ENCODE data around the gene ASRGL1.

The ASRGL1 gene

GRCh38 chr11:62394825-62395538 is 57.7 kb downstream of the ASRGL1 start:
- no peak for FAIRE-seq

DNA sequence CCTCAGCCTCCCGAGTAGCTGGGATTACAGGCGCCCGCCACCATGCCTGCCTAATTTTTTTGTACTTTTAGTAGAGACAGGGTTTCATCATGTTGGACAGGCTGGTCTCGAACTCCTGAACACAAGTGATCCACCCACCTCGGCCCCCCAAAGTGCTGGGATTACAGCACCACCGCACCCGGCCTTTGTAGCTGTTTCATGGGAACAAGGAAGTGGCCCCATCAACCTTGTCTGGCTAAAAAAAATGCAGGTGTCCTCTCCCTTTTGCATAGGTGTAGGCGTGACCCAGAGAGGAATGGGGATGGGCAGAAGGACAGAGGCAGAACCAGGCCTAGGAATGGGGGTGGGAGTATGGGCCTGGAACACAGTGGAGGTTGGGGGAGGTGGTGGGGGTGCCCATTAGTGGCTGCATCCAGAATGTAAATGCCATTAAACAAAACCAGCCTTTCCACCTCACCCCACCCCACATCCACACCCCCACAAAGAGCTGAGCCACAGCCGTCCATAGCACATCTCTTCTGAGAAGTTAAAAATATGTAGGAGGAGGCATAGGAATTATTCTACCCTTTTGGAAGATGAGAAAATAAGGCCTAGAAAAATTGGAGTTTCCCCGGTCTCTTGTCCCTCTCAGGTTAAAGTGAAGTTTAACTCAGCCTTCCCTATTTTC is 58.8 kb downstream of the ASRGL1 start:
- no peak for FAIRE-seq

DNA sequence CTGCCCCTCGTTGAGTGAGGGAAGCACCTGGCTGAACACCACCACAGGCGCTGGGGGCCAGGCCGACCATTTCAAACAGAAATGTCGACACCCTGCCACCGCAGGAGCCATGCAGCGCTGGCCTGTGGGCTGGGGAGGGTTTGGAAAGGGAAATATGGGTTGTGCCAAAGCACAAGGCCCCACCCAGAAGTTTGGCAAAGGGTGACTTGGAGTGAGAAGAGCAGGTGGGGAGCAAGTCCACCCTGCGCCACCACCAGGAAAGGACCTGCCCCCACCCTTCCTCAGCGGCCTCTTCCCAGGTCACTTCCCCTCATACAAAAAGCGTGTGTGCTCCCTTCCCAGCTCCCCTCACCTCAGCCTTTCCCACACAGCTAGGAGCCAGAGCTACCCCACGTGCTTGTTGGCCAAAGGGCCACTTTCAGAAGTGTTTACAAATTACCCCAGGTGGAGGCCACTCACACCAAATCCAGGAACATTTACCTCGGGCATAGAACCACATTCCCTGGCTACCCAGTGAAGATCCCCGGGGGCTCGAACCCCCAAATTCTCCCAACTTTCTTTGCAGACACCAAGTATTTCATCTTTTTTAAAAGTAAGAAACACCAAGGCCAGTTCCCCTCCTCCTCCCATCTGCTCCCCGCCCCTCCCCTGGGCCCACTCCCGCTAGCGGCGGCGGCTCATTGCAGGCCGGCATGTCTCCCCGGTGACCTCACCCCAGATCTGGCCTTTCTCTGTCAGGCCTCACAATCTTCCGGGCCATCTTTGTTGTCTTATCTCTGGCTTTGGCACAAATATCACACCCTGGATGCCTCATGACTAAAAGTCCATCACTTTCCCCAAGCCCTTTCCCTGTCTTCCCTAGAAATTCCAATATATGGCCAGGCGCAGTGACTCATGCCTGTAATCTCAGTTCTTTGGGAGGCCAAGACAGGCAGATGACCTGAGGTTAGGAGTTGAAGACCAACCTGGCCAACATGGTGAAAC is 61.1 kb downstream of the ASRGL1 start:
- FAIRE-seq = no peak

DNA sequence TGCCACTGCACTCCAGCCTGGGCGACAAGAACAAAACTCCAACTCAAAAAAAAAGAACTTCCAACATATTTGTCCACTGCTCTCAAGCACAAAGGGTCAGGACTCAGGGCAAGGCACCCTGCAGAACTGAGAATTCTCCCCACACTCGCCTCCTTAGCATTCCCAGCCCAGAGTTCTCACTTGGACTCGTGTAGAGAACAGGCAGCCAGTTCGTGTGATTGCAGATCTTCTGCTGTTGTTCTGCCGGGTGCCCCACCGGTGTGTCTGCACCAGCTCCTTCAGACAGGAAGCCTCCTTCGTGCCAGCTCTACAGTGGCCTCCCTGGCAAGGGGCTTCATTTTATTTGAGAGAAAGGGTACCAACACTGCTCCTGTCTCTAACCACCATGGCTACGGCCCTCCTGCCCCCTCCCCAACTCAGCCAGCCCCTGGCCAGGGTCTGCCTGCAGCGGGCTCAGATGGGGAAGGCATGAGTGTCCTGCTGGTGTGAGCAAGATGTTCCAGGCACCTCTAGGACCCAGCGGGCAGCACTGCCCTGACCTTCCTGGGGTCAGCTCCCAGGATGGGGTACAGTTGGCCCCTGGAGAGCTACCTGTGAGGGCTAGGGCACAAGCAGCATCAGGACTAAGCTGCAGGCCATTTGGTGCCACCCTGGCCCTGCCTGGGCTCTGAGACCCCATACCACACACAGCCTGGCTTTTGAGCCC is 62.1 kb downstream of the ASRGL1 start:
- no peak for FAIRE-seq

DNA sequence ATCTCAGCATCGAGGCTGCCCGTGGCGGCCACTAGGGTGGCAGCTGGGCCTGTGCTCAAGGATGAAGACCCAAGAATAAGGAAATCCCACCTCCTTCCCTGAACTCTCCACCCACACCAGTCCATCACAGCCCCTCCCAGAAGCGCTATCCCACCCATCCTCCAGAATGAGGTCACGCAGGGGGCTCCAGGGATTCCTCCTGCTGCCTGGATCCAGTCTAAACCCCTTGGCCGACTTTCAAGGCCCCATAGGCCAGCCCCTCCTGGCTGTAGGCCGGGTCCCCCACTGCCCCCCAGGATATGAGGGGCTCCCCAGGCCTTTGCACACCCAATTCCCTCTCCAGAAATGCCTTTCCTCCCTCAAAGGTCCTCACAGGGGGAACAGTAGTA is 62.6 kb downstream of the ASRGL1 start:
- no peak for FAIRE-seq

DNA sequence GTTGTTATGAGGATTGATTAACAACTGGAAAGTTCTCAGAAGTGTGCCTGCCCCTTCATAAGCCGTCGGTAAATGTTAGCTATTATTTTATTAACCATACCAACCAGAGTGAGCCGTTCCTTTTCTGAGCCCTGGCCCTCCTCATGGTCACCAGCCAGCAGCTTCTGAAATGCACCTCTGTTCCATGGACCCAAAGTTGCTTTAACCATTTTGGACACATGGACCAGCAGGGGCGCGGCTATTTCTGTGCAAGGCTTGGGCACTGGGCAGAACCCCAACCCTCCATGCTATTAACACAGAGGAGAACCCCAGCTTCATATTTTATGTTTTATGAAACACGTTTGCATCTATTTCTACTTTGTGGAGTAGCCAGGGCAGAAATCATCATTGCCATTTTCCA is 63.0 kb downstream of the ASRGL1 start:
- FAIRE-seq = no peak

DNA sequence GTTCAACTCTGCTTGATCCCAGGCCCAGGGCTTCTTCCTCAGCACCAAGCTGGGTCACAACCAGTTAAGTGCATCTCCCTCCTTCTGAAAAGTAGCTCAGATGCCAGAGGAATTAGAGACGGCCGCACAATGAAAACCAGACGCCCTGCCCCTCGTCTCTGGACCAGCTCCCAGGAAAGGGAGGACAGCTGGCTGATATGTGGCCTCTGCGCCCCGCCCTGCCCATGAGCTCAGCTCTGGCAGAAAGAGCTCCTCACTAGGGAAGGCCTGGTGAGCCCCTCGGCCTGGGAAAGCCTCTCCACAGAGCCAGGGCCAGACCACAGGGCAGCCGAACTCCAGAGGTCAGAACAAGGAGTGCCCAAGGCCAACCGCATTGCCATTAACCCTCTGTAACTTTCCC is 63.5 kb downstream of the ASRGL1 start:
- no peak for FAIRE-seq

DNA sequence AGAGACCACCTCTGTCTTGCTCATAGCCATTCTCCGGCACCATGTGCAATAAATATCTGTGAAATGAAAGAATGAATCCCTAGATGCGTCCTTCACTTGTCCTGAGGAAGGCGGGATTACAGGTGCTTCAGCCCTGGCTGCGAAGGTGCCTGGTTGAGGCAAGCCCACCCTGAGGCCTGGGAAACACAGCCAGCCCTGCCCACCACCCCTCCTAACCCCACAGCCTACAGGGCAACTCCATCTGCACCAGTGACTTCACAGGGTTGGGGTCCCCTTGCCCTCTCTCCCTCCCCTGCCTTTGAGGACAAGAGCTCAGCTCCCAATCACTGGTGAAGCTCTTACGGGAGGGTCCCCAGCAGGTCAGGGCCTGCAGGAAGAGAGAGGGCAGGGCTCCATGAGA is 64.1 kb downstream of the ASRGL1 start:
- FAIRE-seq = no peak

DNA sequence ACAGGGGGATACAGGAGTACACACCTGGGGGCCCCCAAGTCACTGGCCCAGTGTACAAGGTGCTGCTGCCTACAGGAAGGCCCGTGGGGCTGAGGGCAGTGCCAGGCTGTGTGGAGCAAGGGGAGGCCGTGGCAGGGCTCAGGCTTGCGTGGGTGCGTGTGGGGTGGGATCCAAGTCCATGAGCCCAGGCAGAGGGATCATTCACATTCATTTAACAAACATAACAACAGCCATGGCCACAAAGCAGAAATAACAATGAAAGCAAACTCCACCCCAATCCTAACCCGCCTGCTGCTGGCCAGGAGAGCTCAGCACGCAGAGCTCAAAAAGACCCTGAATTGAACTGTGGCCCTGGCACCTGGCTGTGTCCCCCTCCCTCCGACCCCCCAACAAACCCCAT is 64.6 kb downstream of the ASRGL1 start:
- no peak for FAIRE-seq

- no peak for FAIRE-seq
Measured at GRCh38 chr11:62402226-62402959, 65.1 kb downstream of the ASRGL1 start.

GRCh38 chr11:62402960-62403730 is 65.9 kb downstream of the ASRGL1 start:
- no peak for FAIRE-seq

DNA sequence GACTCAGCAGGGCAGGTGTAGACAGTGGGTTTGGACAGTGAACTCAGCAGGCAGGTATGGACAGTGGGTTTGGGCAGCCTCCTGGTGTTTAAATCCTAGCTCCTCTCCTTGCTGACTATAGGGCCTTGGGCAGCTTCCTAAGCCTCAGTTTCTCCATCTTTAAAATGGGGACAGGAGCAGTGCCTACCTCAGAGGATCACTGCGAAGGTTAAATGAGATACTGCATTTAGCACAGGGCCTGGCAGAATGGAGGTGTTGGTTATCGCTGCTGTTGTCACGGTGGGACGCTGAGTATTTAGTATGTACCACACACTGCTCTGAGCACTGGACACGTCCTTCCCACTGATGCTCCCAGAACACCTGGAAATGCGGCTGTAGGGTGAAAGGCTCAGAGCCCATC is 67.2 kb downstream of the ASRGL1 start:
- no peak for FAIRE-seq

- FAIRE-seq = no peak
Measured at GRCh38 chr11:62404901-62405300, 67.7 kb downstream of the ASRGL1 start.

DNA sequence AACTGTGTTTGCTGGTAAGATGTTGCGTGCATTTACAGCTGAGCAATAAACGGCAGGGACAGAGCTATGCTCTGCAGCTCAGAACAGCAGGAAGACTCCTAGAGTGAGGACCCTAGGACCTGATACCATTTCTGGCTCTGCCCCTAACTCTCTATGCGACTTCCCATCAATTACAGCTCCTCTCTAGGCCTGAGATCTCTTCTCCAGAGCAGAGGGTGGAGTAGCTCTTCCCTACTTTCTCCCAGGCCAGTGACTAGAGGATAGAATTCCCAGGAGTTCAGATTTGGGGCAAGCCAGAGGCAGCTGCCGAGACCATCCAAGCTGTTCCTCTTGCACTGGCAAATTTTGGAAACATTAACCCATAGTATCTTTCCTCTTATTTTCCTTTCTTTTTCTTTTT is 68.8 kb downstream of the ASRGL1 start:
- no peak for FAIRE-seq

GRCh38 chr11:62409831-62410230 is 72.6 kb downstream of the ASRGL1 start:
- FAIRE-seq = no peak

GRCh38 chr11:62410972-62411371 is 73.7 kb downstream of the ASRGL1 start:
- no peak for FAIRE-seq

- no peak for FAIRE-seq
Measured at GRCh38 chr11:62411524-62411923, 74.3 kb downstream of the ASRGL1 start.

DNA sequence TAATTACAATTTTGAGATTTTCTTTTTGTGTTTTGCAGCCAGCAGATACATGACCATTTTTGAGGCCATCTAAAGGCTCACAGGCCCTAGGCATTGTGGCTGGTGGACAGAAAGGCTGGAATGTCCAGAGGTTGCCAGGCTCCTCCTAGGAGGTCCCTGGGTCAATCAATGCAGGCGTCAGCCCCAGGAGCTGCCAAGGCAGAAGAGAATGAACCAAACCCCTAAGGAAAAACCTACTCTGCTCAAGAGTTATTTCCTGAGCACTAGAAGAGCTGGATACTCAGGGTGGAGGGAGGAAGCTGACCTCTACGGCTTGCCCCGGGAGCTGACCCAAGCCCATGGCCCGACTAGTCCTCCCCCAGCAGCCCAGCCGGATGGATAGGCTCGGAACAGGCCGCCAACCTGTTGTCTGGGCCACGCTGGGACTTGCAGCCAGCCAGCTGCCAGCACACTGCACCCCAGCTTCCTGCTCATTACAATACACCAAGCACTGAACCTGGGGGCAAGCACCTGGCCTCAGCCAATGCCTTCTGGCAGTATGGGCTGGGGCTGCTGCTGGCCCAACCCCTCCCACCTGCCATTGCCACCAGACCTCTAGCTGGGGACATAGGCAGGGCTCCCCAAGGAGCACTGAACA is 75.9 kb downstream of the ASRGL1 start:
- FAIRE-seq = no peak

DNA sequence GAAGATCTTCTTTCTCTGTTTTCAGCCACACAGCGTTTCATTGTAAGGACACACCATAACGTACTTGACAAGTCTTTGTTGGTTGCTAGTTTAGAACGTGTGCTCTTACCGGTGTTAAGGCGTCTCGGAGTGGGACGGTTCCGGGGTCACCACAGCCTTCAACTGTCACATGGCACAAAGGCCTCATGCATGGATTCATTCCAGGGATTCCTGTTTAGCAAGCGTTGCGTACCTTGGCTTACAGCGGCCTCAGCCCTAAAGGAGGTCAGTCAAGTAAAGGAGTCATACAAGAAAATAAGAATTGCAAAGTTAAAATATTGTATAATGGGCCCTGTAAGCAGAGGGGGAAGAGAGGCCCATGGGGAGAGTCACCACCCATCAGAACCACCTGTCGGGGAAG is 79.3 kb downstream of the ASRGL1 start:
- FAIRE-seq = no peak

DNA sequence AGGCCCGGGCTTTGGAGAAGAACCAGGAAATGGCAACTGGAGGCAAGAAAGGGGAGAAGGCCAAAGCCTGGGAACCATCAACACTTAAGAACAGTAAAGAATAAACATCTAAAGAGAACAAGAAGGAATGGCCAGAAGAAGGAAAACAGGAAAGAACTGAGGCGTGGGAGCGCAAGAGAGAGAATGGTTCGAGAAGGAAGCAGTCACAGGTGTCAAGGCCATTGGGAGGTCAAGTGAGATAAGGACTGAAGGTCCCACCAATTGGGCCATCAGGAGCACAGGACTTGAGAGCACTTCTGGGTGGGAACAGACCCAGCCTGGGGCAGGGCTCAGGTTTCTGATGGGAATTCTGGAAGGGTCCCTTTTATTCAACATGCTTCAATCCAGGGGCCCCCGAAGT is 80.9 kb downstream of the ASRGL1 start:
- FAIRE-seq = no peak

GRCh38 chr11:62418733-62419132 is 81.5 kb downstream of the ASRGL1 start, which contains the start of gene SCGB1A1:
TSS of gene SCGB1A1 (plus strand) at chr11:62419033. CDS start at chr11:62419096, 63 bp downstream.
- FAIRE-seq = no peak
